Adrenal gland (tissue), 12 donors: ENCODE measurements around the gene ESR2. TPM values are rescaled to one million over a fixed set of nuclear protein-coding genes. Genes with fewer than 3 reads are reported as not detected.

Experiments used
- DNase-seq, 7 donors: peaks; one replicate each; pipeline ENCODE4 v3.0.0-alpha.2; 2019 to 2020
- H3K27ac ChIP-seq, 5 donors: fragments of 200-600 bp; sonication (generic) in 4 of 5; 1 replicate in 3 of 5; 2 replicates in 2 of 5; pipeline versions ENCODE4 v1.5.1 to v1.8.0; 2016 to 2020; ENCODE audit warnings: mild to moderate bottlenecking in 1 of 5
- H3K27me3 ChIP-seq: fragments of 200-600 bp; 2 replicates; pipeline ENCODE4 v1.8.0; 2021
- H3K36me3 ChIP-seq, 2 donors: fragments of 200-600 bp; replicated peaks in 1 of 2; 1 replicate in 1 of 2; 2 replicates in 1 of 2; pipeline versions ENCODE4 v1.5.1 to v1.8.0; 2018 to 2022
- H3K4me1 ChIP-seq, 2 donors: fragments of 200-600 bp; replicated peaks in 1 of 2; 1 replicate in 1 of 2; 2 replicates in 1 of 2; pipeline versions ENCODE4 v1.5.1 to v1.8.0; 2018 to 2021
- H3K4me3 ChIP-seq, 4 donors: fragments of 200-600 bp; sonication (generic) in 3 of 4; one replicate each; pipeline ENCODE4 v1.5.1; 2016 to 2018
- H3K9me3 ChIP-seq, 3 donors: fragments of 200-600 bp; sonication (generic) in 1 of 3; replicated peaks in 1 of 3; 1 replicate in 2 of 3; 2 replicates in 1 of 3; pipeline versions ENCODE4 v1.5.1 to v1.8.0; 2016 to 2021
- POLR2A ChIP-seq, 2 donors: fragments of 450-650 bp; IDR thresholded peaks; one replicate each; pipeline ENCODE4 v1.6.1; 2017; ENCODE audit warnings: antibody characterized with exemption in 2 of 2, mild to moderate bottlenecking in 2 of 2, moderate library complexity in 1 of 2
- WGBS, 4 donors: extraction: QIAGEN DNeasy Blood & Tissue Kit in 2 of 4; methylation state at CpG; one replicate each; pipeline versions ENCODE4 v1.1.5 to v1.1.7; 2013 to 2017; 5-methylcytosine and 5-hydroxymethylcytosine counted together
- intact Hi-C, 2 donors: fragments of 100-400 bp; cut with DNase I; formaldehyde crosslinking; loops; one replicate each; pipeline versions ENCODE4 v1.14.1 to v1.15.0; 2022 to 2023
- polyA plus RNA-seq, 3 donors: library from polyadenylated mRNA; stranded (reverse); fragments of 200-250 nt in 2 of 3; fragments of 350-450 nt in 1 of 3; fragmentation: Illumina TruSeq in 1 of 3; extraction: RNeasy Lipid Tissue Mini Kit (QIAGEN cat#74804) in 1 of 3; gene quantifications; one replicate each; pipeline ENCODE4 v1.2.3, GENCODE V29; 2013 to 2014
- total RNA-seq, 9 donors: library from RNA; depleted of rRNA in 4 of 9; stranded (reverse); fragments of >200 nt in 4 of 9; fragments of 120-200 nt in 1 of 9; fragmentation: NEBNext Ultra II Directional in 1 of 9; extraction: Animal tissue kit (Norgen Biotek cat#: 25700) in 1 of 9; gene quantifications; one replicate each; pipeline versions ENCODE4 v1.1.0 to v1.2.4, GENCODE V29; 2013 to 2023
- TF ChIP-seq, protein P1 (sequence below), 6 experiments: fragments of 450-650 bp in 4 of 6; fragments of 200-600 bp in 2 of 6; sonication (generic) in 1 of 6; IDR thresholded peaks; 1 replicate in 5 of 6; 2 replicates in 1 of 6; pipeline versions ENCODE4 v1.5.1 to v1.8.0; 2016 to 2021; ENCODE audit warnings: antibody characterized with exemption in 6 of 6, mild to moderate bottlenecking in 2 of 6, moderate library complexity in 1 of 6
- donor health status: healthy with polysubstance abuse.
- donor health status: Bipolar disorder and iron deficiency.
- donor health status: DM: yes; HTN: yes; CAD: no.
- donor health status: DM: no; HTN: no; CAD: no.
- donor health status: DM: no; HTN: no; CAD: no.
- donor health status: DM: yes; HTN: yes; CAD: no.

The ESR2 gene
- total and polyA plus RNA-seq, 12 donors: 3.0 to 36.0 (median 18.8) TPM

DNA sequence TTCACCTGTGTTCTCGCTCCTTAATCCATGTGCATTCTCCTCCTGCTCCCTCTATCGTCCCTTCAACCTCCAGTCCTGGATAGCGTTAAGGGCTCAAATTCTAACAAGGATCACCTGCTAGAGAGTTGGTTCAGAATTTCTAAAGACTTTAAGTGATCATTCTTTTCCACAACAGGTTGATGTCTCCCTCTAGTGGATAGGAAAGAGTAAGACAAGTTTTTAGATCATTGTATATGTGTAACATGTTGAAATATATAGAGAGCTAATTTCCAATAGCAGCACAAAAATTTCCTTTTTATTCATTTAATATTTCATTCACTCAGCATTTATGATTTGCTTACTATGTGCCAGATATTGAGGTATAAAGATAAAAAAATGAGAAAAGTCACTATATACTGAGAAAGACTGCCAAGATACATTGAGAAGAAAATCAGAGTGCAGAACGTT lies 9.3 kb upstream of the ESR2 start:
- intact Hi-C loops: loop anchor here in 1 of 2 donors (5.0 kb wide), 1 partner anchor 166 kb away; no protein-coding TSS in a partner anchor
- 13 to 22% (median 21%) methylated on average over 4 of the region's 4 CpGs for WGBS, 4 donors

DNA sequence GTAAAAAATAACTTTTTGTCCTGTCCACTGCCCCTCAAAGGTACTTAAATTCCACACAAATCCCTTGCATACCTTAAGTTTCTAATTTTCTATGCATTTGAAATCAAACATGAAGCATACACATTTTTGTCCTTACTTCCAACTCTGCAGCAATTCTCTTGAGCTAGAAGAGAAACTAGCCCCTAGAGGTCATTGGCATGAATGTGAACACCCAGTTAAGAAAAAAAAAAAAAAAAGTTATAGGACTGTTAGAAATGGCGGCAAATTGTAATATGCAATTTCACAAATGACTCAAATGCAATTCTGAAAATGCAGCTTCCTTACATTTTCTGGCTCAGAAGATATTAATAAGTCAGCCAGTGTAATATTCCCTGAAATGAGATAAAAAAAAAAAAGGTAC lies 4.6 kb upstream of the ESR2 start:
- DNase-seq: no peak
- no peaks in the 10 kb centered on the region for H3K9me3 ChIP-seq
- H3K27me3 ChIP-seq: no peaks in the 10 kb centered on the region
- H3K27ac ChIP-seq: no peak overlapping the region
- intact Hi-C loops: loop anchor here in 1 of 2 donors (10.0 kb wide), 2 partner anchors 154 to 264 kb away; no protein-coding TSS in a partner anchor
- no peaks in the 10 kb centered on the region for H3K36me3 ChIP-seq
- H3K4me3 ChIP-seq: no peak overlapping the region
- 77 to 92% (median 85%) methylated on average over 1 of the region's 1 CpG for WGBS, 4 donors
- no peak for TF ChIP-seq POLR2A (IDR thresholded peaks at IDR 0.05)
- TF ChIP-seq, protein P1, sequence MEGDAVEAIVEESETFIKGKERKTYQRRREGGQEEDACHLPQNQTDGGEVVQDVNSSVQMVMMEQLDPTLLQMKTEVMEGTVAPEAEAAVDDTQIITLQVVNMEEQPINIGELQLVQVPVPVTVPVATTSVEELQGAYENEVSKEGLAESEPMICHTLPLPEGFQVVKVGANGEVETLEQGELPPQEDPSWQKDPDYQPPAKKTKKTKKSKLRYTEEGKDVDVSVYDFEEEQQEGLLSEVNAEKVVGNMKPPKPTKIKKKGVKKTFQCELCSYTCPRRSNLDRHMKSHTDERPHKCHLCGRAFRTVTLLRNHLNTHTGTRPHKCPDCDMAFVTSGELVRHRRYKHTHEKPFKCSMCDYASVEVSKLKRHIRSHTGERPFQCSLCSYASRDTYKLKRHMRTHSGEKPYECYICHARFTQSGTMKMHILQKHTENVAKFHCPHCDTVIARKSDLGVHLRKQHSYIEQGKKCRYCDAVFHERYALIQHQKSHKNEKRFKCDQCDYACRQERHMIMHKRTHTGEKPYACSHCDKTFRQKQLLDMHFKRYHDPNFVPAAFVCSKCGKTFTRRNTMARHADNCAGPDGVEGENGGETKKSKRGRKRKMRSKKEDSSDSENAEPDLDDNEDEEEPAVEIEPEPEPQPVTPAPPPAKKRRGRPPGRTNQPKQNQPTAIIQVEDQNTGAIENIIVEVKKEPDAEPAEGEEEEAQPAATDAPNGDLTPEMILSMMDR (IDR thresholded peaks at IDR 0.05): peak in 2 of 6 experiments; percentile 8 to 13
- peaks cover 0 to 7% of the 10 kb centered on the region in 2 donors for H3K4me1 ChIP-seq

More for the DNA sequence above, 9.3 kb upstream of the ESR2 start:
- TF ChIP-seq, protein P1 (IDR thresholded peaks at IDR 0.05): peak; percentile 70 to 90 (median 86)
- no peak for TF ChIP-seq POLR2A (IDR thresholded peaks at IDR 0.05)
- no peak overlapping the region for H3K27ac ChIP-seq
- no peaks in the 10 kb centered on the region for H3K9me3 ChIP-seq
- no peak for DNase-seq
- no peaks in the 10 kb centered on the region for H3K27me3 ChIP-seq
- H3K4me3 ChIP-seq: no peak overlapping the region
- no peaks in the 10 kb centered on the region for H3K36me3 ChIP-seq
- H3K4me1 ChIP-seq: no peaks in the 10 kb centered on the region

DNA sequence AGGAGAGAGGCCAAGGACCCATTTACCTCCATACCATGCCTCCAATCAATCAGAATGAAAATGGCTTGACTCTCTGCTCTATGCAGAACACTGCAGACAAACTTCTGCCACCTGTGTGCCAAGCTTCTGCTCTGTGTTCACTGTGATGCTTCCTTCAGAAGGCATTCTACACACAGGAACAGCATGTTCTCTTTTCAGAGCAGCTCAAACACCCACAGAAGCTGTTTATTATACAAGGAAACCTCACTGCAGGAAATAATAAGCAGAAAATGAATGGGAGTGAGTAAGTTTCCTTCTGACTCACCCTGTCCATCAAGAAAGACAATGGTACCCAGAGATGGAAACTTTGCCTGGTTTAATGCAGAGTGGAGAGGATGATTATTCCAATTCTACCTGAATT lies 2.4 kb upstream of the ESR2 start:
- H3K27ac ChIP-seq: no peak overlapping the region
- H3K4me3 ChIP-seq: no peak overlapping the region
- H3K4me1 ChIP-seq: peaks cover 0 to 14% of the 10 kb centered on the region in 2 donors
- TF ChIP-seq, protein P1 (IDR thresholded peaks at IDR 0.05): no peak
- no peak for TF ChIP-seq POLR2A (IDR thresholded peaks at IDR 0.05)
- H3K9me3 ChIP-seq: no peaks in the 10 kb centered on the region
- DNase-seq: no peak
- H3K27me3 ChIP-seq: no peaks in the 10 kb centered on the region
- H3K36me3 ChIP-seq: no peaks in the 10 kb centered on the region
- intact Hi-C loops: loop anchor here in 1 of 2 donors (10.0 kb wide), 2 partner anchors 152 to 262 kb away; no protein-coding TSS in a partner anchor

- DNase-seq: peak; percentile 81 to 92 (median 89)
- Histone ChIP-seq H3K9me3 (no peaks in the 10 kb centered on the region), H3K4me3 (peak overlapping the region in 2 of 4 donors; percentile 53 to 62), H3K4me1 (peaks cover under 1 to 21% of the 10 kb centered on the region in 2 donors), H3K27me3 (no peaks in the 10 kb centered on the region), H3K36me3 (no peaks in the 10 kb centered on the region), H3K27ac (peak overlapping the region in 3 of 5 donors; percentile 21 to 66 (median 36))
- 5 to 13% (median 6%) methylated on average over 9 to 20 of the region's 20 CpGs for WGBS, 4 donors
- no peak for TF ChIP-seq POLR2A (IDR thresholded peaks at IDR 0.05)
- TF ChIP-seq, protein P1 (IDR thresholded peaks at IDR 0.05): peak; percentile 87 to 95 (median 92)
- intact Hi-C loops: loop anchor here in 1 of 2 donors (10.0 kb wide), 2 partner anchors 150 to 260 kb away; no protein-coding TSS in a partner anchor
Measured at GRCh38 chr14:64294672-64295413, 672 bp upstream of the ESR2 start.
